ENCODE results near the gene BRMS1L. TPM values are rescaled to one million over a fixed set of nuclear protein-coding genes. Genes with fewer than 3 reads are reported as not detected.
"Not testable (repeated sequence)": the region's sequence is repeated elsewhere in the genome, so short reads cannot be mapped to it uniquely, and the experiment has no call there.

Gene BRMS1L
- total and polyA plus RNA-seq, 8 donors: 7.1 to 23.7 (median 20.7) TPM

DNA sequence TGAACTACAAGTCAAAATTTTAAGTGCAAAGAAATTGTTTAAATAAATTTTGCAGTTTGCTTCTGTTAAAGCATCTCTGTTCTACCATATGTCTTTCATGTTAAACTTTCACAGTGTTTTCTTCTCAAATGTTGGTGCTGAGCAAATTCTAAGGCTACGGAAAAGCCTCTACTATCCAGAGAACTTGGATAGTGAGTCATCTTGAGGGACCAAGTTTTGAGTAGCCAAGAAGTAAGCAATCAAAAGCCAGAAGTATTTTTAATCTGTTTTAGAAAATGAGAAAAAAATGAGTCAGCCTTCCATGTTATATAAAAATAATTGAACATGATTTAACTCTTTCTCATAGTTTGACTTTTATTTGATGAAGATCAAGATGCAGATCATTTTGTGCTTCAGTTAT lies 3.3 kb downstream of the BRMS1L start:
- Histone ChIP-seq H3K27me3 (no peaks in the 10 kb centered on the region), H3K4me3 (no peak overlapping the region), H3K4me1 (peaks cover 0 to 15% of the 10 kb centered on the region in 2 donors), H3K9me3 (no peaks in the 10 kb centered on the region), H3K36me3 (peaks cover 0 to 21% of the 10 kb centered on the region in 2 donors), H3K27ac (no peak overlapping the region)
- TF ChIP-seq, protein P1, sequence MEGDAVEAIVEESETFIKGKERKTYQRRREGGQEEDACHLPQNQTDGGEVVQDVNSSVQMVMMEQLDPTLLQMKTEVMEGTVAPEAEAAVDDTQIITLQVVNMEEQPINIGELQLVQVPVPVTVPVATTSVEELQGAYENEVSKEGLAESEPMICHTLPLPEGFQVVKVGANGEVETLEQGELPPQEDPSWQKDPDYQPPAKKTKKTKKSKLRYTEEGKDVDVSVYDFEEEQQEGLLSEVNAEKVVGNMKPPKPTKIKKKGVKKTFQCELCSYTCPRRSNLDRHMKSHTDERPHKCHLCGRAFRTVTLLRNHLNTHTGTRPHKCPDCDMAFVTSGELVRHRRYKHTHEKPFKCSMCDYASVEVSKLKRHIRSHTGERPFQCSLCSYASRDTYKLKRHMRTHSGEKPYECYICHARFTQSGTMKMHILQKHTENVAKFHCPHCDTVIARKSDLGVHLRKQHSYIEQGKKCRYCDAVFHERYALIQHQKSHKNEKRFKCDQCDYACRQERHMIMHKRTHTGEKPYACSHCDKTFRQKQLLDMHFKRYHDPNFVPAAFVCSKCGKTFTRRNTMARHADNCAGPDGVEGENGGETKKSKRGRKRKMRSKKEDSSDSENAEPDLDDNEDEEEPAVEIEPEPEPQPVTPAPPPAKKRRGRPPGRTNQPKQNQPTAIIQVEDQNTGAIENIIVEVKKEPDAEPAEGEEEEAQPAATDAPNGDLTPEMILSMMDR (IDR thresholded peaks at IDR 0.05): no peak
- DNase-seq (no peak), ATAC-seq (no peak)
- intact Hi-C loops (cut with DNase I): no loop called here

DNA sequence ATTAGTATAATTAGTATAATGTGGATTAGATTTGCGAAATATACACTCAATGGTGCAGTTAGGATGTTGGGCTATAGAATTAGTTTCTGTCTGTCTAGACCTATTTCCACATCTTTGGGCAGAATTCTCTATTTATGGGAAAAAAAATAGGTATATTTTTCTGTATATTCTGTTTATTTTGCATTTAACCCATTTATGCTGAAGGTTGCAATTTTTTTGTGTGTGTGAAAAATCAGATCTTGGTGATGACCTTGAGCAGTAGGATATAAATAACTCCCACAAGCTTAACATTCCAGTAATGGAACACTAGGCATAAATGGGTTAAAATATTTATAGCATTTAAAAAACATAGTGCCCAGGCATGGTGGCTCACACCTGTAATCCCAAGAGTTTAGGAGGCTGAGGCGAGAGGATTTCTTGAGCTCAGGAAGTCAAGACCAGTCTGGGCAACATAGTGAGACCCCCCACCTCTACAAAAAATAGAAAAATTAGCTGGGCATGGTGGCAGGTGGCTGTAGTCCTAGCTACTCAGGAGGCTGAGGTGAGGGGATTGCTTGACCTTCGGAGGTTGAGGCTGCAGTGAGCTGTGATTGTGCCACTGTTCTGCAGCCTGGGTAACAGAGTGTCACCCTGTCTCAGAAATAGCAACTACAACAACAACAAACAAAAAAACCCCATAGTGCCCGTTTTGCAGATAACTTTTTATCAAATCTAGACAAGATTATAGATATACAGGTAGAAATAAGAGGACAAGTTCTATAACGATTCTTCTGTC lies 9.3 kb downstream of the BRMS1L start:
- H3K4me3 ChIP-seq: no peak overlapping the region
- no peak for ATAC-seq
- peaks cover 0 to 7% of the 10 kb centered on the region in 2 donors for H3K9me3 ChIP-seq
- H3K36me3 ChIP-seq: peaks cover 0 to 55% of the 10 kb centered on the region in 2 donors
- TF ChIP-seq, protein P1 (IDR thresholded peaks at IDR 0.05): no peak
- DNase-seq: no peak
- no peak overlapping the region for H3K27ac ChIP-seq
- intact Hi-C loops (cut with DNase I): no loop called here
- H3K27me3 ChIP-seq: no peaks in the 10 kb centered on the region
- no peaks in the 10 kb centered on the region for H3K4me1 ChIP-seq

DNA sequence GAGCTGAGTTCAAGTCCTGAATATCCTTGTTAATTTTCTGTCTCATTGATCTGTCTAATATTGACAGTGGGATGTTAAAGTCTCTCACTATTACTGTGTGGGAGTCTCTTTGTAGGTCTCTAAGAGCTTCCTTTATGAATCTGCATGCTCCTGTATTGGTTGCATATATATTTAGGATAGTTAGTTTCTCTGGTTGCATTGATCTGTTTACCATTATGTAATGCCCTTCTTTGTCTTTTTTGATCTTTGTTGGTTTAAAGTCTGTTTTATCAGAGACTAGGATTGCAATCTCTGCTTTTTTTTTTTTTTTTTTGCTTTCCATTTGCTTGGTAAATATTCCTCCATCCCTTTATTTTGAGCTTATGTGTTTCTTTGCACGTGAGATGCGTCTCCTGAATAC lies 15.6 kb downstream of the BRMS1L start:
- ATAC-seq; intact Hi-C loops (cut with DNase I); H3K27me3 ChIP-seq; H3K4me3 ChIP-seq; H3K27ac ChIP-seq; DNase-seq; H3K4me1 ChIP-seq: not testable (repeated sequence)
- Histone ChIP-seq H3K9me3 (peaks cover 0 to 33% of the 10 kb centered on the region in 2 donors), H3K36me3 (peaks cover 0 to 61% of the 10 kb centered on the region in 2 donors)

DNA sequence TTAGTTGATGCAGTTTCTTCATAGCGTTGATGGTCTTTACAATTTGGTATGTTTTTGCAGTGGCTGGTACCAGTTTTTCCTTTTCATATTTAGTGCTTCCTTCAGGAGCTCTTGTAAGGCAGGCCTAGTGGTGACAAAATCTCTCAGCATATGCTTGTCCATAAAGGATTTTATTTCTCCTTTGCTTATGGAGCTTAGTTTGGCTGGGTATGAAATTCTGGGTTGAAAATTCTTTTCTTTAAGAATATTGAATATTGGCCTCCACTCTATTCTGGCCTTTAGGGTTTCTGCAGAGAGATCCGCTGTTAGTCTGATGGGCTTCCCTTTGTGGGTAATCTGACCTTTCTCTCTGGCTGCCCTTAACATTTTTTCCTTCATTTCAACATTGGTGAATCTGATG lies 16.1 kb downstream of the BRMS1L start:
- Histone ChIP-seq H3K36me3 (peaks cover 0 to 55% of the 10 kb centered on the region in 2 donors), H3K9me3 (peaks cover 0 to 33% of the 10 kb centered on the region in 2 donors)
- H3K27me3 ChIP-seq; H3K4me1 ChIP-seq; H3K4me3 ChIP-seq; DNase-seq; intact Hi-C loops (cut with DNase I); H3K27ac ChIP-seq; ATAC-seq: not testable (repeated sequence)

DNA sequence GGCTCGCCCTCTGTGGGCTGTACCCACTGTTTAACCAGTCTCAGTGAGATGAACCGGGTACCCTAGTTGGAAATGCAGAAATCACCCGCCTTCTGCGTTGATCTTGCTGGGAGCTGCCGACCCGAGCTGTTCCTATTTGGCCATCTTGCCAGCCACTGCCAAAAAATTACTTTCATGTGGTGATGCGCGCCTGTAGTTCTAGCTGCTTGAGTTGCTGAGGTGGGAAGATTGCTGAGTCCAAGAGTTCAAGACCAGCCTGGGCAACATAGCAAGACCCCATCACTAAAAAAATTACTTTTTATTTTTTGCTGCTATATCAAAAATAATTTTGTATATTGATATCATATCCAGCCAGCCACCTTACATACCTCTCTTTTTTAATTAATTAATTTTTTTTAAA lies 18.4 kb downstream of the BRMS1L start:
- Histone ChIP-seq H3K4me3 (no peak overlapping the region), H3K27me3 (no peaks in the 10 kb centered on the region), H3K36me3 (peaks cover 0 to 45% of the 10 kb centered on the region in 2 donors), H3K9me3 (peaks cover 0 to 28% of the 10 kb centered on the region in 2 donors), H3K27ac (no peak overlapping the region), H3K4me1 (no peaks in the 10 kb centered on the region)
- DNase-seq (no peak), ATAC-seq (no peak)
- TF ChIP-seq, protein P1 (IDR thresholded peaks at IDR 0.05): no peak
- intact Hi-C loops (cut with DNase I): no loop called here

DNA sequence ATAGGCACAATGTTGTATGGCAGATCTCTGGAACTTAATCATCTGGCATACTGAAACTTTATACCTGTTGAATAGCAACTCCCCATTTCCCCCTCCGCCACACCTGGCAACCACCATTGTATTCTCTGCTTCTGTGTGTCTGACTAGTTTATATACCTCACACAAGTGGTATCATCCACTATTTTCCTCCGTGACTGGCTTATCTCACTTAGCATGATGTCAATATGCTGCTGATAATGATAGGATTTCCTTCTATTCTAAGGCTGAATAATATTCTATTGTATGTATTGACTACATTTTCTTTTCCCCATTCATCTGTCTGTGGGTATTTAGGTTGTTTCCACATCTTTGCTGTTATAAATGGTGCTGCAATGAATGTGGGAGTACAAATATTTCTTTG lies 21.5 kb downstream of the BRMS1L start:
- Histone ChIP-seq H3K4me3 (no peak overlapping the region), H3K36me3 (peaks cover 0 to 40% of the 10 kb centered on the region in 2 donors), H3K4me1 (no peaks in the 10 kb centered on the region), H3K27ac (no peak overlapping the region), H3K9me3 (peaks cover 0 to 10% of the 10 kb centered on the region in 2 donors), H3K27me3 (no peaks in the 10 kb centered on the region)
- DNase-seq (no peak), ATAC-seq (no peak)
- intact Hi-C loops (cut with DNase I): no loop called here
- TF ChIP-seq, protein P1 (IDR thresholded peaks at IDR 0.05): no peak
